Mesendoderm (in vitro differentiated cells): ENCODE measurements around the gene KLHDC2.
"Not testable (repeated sequence)": the region's sequence is repeated elsewhere in the genome, so short reads cannot be mapped to it uniquely, and the experiment has no call there.

ENCODE experiments used
- DNase-seq: peaks from one replicate; pipeline ENCODE4 v3.0.0; 2013
- H2AK5ac ChIP-seq: 2 replicates; pipeline ENCODE4 v1.6.1; 2013; ENCODE audit warnings: low read length, inconsistent platforms
- H2BK120ac ChIP-seq: 2 replicates; pipeline ENCODE4 v1.6.1; 2013; ENCODE audit warnings: low read depth, mild to moderate bottlenecking, low read length, moderate library complexity, mixed read lengths
- H2BK15ac ChIP-seq: replicated peaks from 2 replicates; pipeline ENCODE4 v1.6.1; 2013; ENCODE audit warnings: low read depth, mild to moderate bottlenecking, moderate library complexity
- H2BK5ac ChIP-seq: 2 replicates; pipeline ENCODE4 v1.6.1; 2013; ENCODE audit warnings: low read length, inconsistent platforms
- H3K18ac ChIP-seq: 2 replicates; pipeline ENCODE4 v1.6.1; 2013; ENCODE audit warnings: mild to moderate bottlenecking, low read length, mixed read lengths
- H3K23ac ChIP-seq: one replicate; pipeline ENCODE4 v1.6.1; 2013; ENCODE audit warnings: low read length
- H3K27ac ChIP-seq: 2 replicates; pipeline ENCODE4 v1.5.1; 2013; ENCODE audit warnings: low read depth, mild to moderate bottlenecking, inconsistent platforms, low read length, moderate library complexity
- H3K27me3 ChIP-seq: 2 replicates; pipeline ENCODE4 v1.6.1; 2013; ENCODE audit warnings: low read length, control low read depth, mild to moderate bottlenecking, inconsistent platforms; ENCODE audit not compliant: insufficient read depth, poor library complexity
- H3K36me3 ChIP-seq: 2 replicates; pipeline ENCODE4 v1.6.1; 2013; ENCODE audit warnings: low read length, inconsistent platforms; ENCODE audit not compliant: control insufficient read depth, insufficient read depth
- H3K4ac ChIP-seq: one replicate; pipeline ENCODE4 v1.6.1; 2013; ENCODE audit warnings: low read depth, mild to moderate bottlenecking, low read length, moderate library complexity
- H3K4me1 ChIP-seq: 2 replicates; pipeline ENCODE4 v1.6.1; 2013; ENCODE audit warnings: low read depth, low read length, inconsistent platforms; ENCODE audit not compliant: control insufficient read depth
- H3K4me2 ChIP-seq: 2 replicates; pipeline ENCODE4 v1.6.1; 2013; ENCODE audit warnings: low read length
- H3K4me3 ChIP-seq: 2 replicates; pipeline ENCODE4 v1.5.1; 2013; ENCODE audit warnings: mild to moderate bottlenecking, low read length
- H3K56ac ChIP-seq: one replicate; pipeline ENCODE4 v1.6.1; 2013; ENCODE audit warnings: low read length
- H3K79me1 ChIP-seq: 2 replicates; pipeline ENCODE4 v1.6.1; 2013; ENCODE audit warnings: low read length, inconsistent platforms
- H3K79me2 ChIP-seq: 2 replicates; pipeline ENCODE4 v1.6.1; 2013; ENCODE audit warnings: mild to moderate bottlenecking, low read length; ENCODE audit not compliant: control insufficient read depth, insufficient read depth
- H3K9ac ChIP-seq: 2 replicates; pipeline ENCODE4 v1.6.1; 2013; ENCODE audit warnings: low read length, inconsistent platforms
- H4K5ac ChIP-seq: one replicate; pipeline ENCODE4 v1.6.1; 2013; ENCODE audit warnings: low read length
- H4K8ac ChIP-seq: one replicate; pipeline ENCODE4 v1.6.1; 2013; ENCODE audit warnings: low read depth, mild to moderate bottlenecking, control low read depth, low read length, moderate library complexity
- WGBS: extraction: QIAGEN DNeasy Blood & Tissue Kit; methylation state at CpG from one replicate; pipeline ENCODE4 v1.1.7; 2013; ENCODE audit warnings: low lambda C conversion rate, missing lambda C conversion rate; ENCODE audit not compliant: insufficient coverage; ENCODE audit errors: extremely low coverage; 5-methylcytosine and 5-hydroxymethylcytosine counted together

KLHDC2 gene

GRCh38 chr14:49769581-49770211, 1.7 kb downstream of the KLHDC2 start:
- peak overlapping the region; percentile 60 for H3K56ac ChIP-seq

GRCh38 chr14:49770212-49770817, 2.4 kb downstream of the KLHDC2 start:
- H2BK15ac ChIP-seq, result no peak overlapping the region
- no peak overlapping the region for H2BK120ac ChIP-seq
- peaks cover 7% of the 10 kb centered on the region for H3K79me1 ChIP-seq
- no peak overlapping the region for H3K18ac ChIP-seq
- no peak overlapping the region for H3K4me3 ChIP-seq
- DNase-seq, result no peak
- H3K4me1 ChIP-seq, result no peaks in the 10 kb centered on the region
- peak overlapping the region; percentile 40 for H3K9ac ChIP-seq
- H3K56ac ChIP-seq, result peak overlapping the region; percentile 60
- H3K27ac ChIP-seq, result no peak overlapping the region
- peaks cover 17% of the 10 kb centered on the region for H3K79me2 ChIP-seq
- no CpG with 5 or more reads among the region's 4 CpGs for WGBS
- H3K23ac ChIP-seq, result no peak overlapping the region
- no peaks in the 10 kb centered on the region for H3K36me3 ChIP-seq
- H4K8ac ChIP-seq, result no peak overlapping the region
- H3K4ac ChIP-seq, result no peak overlapping the region
- H4K5ac ChIP-seq, result no peak overlapping the region
- no peaks in the 10 kb centered on the region for H3K27me3 ChIP-seq
- H2BK5ac ChIP-seq, result no peak overlapping the region
- H2AK5ac ChIP-seq, result no peak overlapping the region
- H3K4me2 ChIP-seq, result no peak overlapping the region

More at GRCh38 chr14:49769581-49770211, 1.7 kb downstream of the KLHDC2 start:
- Histone ChIP-seq H4K8ac (no peak overlapping the region), H3K79me2 (peaks cover 17% of the 10 kb centered on the region), H2BK15ac (no peak overlapping the region), H2BK5ac (no peak overlapping the region), H3K4me2 (no peak overlapping the region), H3K36me3 (no peaks in the 10 kb centered on the region), H3K4me1 (no peaks in the 10 kb centered on the region), H3K18ac (no peak overlapping the region), H3K79me1 (peaks cover 7% of the 10 kb centered on the region), H4K5ac (no peak overlapping the region), H3K4ac (no peak overlapping the region), H3K27ac (no peak overlapping the region), H2AK5ac (no peak overlapping the region), H3K27me3 (no peaks in the 10 kb centered on the region), H3K9ac (peak overlapping the region; percentile 40), H3K23ac (no peak overlapping the region), H2BK120ac (no peak overlapping the region), H3K4me3 (no peak overlapping the region)
- no peak for DNase-seq
- WGBS, result no CpG with 5 or more reads among the region's 15 CpGs

GRCh38 chr14:49771691-49772090, 3.7 kb downstream of the KLHDC2 start:
- H3K27ac ChIP-seq, H4K5ac ChIP-seq, DNase-seq, H3K9ac ChIP-seq, H4K8ac ChIP-seq, H2AK5ac ChIP-seq, H3K18ac ChIP-seq, H2BK15ac ChIP-seq, H3K4me1 ChIP-seq, H3K4ac ChIP-seq, H3K27me3 ChIP-seq, H3K23ac ChIP-seq, H3K56ac ChIP-seq, H3K79me1 ChIP-seq, H3K36me3 ChIP-seq, H2BK5ac ChIP-seq, H3K4me2 ChIP-seq, H2BK120ac ChIP-seq, H3K4me3 ChIP-seq: not testable (repeated sequence)
- H3K79me2 ChIP-seq, result peaks cover 17% of the 10 kb centered on the region
- WGBS, result no CpG with 5 or more reads among the region's 10 CpGs

GRCh38 chr14:49774106-49774505, 6.2 kb downstream of the KLHDC2 start:
- H4K5ac ChIP-seq, result no peak overlapping the region
- H3K4me2 ChIP-seq, result no peak overlapping the region
- H3K18ac ChIP-seq, result no peak overlapping the region
- no peak overlapping the region for H2BK15ac ChIP-seq
- H3K23ac ChIP-seq, result no peak overlapping the region
- H2BK5ac ChIP-seq, result no peak overlapping the region
- H2AK5ac ChIP-seq, result no peak overlapping the region
- no peak overlapping the region for H3K27ac ChIP-seq
- no peak overlapping the region for H4K8ac ChIP-seq
- H3K56ac ChIP-seq, result no peak overlapping the region
- no peak overlapping the region for H3K4ac ChIP-seq
- no peaks in the 10 kb centered on the region for H3K4me1 ChIP-seq
- no peak overlapping the region for H3K4me3 ChIP-seq
- peaks cover 10% of the 10 kb centered on the region for H3K79me2 ChIP-seq
- peaks cover 4% of the 10 kb centered on the region for H3K36me3 ChIP-seq
- H3K9ac ChIP-seq, result no peak overlapping the region
- H3K27me3 ChIP-seq, result no peaks in the 10 kb centered on the region
- H3K79me1 ChIP-seq, result peaks cover 7% of the 10 kb centered on the region
- no CpG with 5 or more reads among the region's 1 CpG for WGBS
- DNase-seq, result no peak
- no peak overlapping the region for H2BK120ac ChIP-seq

GRCh38 chr14:49778421-49778820, 10.5 kb downstream of the KLHDC2 start:
- H3K4me3 ChIP-seq, result no peak overlapping the region

More at GRCh38 chr14:49778421-49778820, 10.5 kb downstream of the KLHDC2 start:
- Histone ChIP-seq H3K36me3 (peaks cover 5% of the 10 kb centered on the region), H2BK5ac (no peak overlapping the region), H3K79me2 (no peaks in the 10 kb centered on the region), H3K4me2 (no peak overlapping the region), H4K8ac (no peak overlapping the region), H2AK5ac (no peak overlapping the region), H3K18ac (no peak overlapping the region), H3K79me1 (no peaks in the 10 kb centered on the region), H3K23ac (no peak overlapping the region), H2BK15ac (no peak overlapping the region), H3K27ac (no peak overlapping the region), H3K9ac (no peak overlapping the region), H2BK120ac (no peak overlapping the region), H3K27me3 (no peaks in the 10 kb centered on the region), H4K5ac (no peak overlapping the region), H3K4me1 (no peaks in the 10 kb centered on the region), H3K4ac (no peak overlapping the region), H3K56ac (no peak overlapping the region)
- WGBS, result no CpG with 5 or more reads among the region's 2 CpGs
- no peak for DNase-seq
